Natural killer cell treated with Interleukin-12 subunit alpha and Interleukin-12 subunit beta and Interleukin-15 and Interleukin-18, amount 100 ng/mL, for 72 hours (primary cell): ENCODE results near the gene FAM120A. TPM values are rescaled to one million over a fixed set of nuclear protein-coding genes. Genes with fewer than 3 reads are reported as not detected.

Experiments used
- ATAC-seq, 2 donors: fragments of 150-1000 bp; cut with Tn5 transposase in 1 of 2; sonication (Bioruptor Pico), chemical (Tn5 transposase) in 1 of 2; 2 replicates each; pipeline ENCODE4 v1.10.0; 2021
- DNase-seq: peaks from one replicate; pipeline ENCODE4 v3.0.0; 2022; ENCODE audit warnings: low spot score
- H3K27ac Mint-ChIP-seq, 2 donors: 1 replicate in 1 of 2; 2 replicates in 1 of 2; pipeline ENCODE4 v1.8.0; 2022; ENCODE audit warnings: mixed read lengths in 2 of 2, mild to moderate bottlenecking in 1 of 2, moderate library complexity in 1 of 2
- H3K27me3 Mint-ChIP-seq, 2 donors: 1 replicate in 1 of 2; 2 replicates in 1 of 2; pipeline ENCODE4 v1.8.0; 2022; ENCODE audit warnings: mixed read lengths in 2 of 2
- H3K36me3 Mint-ChIP-seq: one replicate; pipeline ENCODE4 v1.8.0; 2022; ENCODE audit warnings: mixed read lengths
- H3K4me1 Mint-ChIP-seq, 2 donors: 1 replicate in 1 of 2; 2 replicates in 1 of 2; pipeline ENCODE4 v1.8.0; 2022; ENCODE audit warnings: low read depth in 2 of 2, mixed read lengths in 2 of 2, mild to moderate bottlenecking in 1 of 2
- H3K4me3 Mint-ChIP-seq: one replicate; pipeline ENCODE4 v1.8.0; 2022; ENCODE audit warnings: mixed read lengths
- H3K9me3 Mint-ChIP-seq: 2 replicates; pipeline ENCODE4 v1.8.0; 2022; ENCODE audit warnings: mixed read lengths
- total RNA-seq, 2 donors: library from RNA; stranded (reverse); gene quantifications; one replicate each; pipeline ENCODE4 v1.2.3, GENCODE V29; 2022

The FAM120A gene
- total RNA-seq, 2 donors from 2014 or later = 138 to 154 TPM

- no peak overlapping the region for H3K4me3 Mint-ChIP-seq
- H3K36me3 Mint-ChIP-seq = peaks cover 14% of the 10 kb centered on the region
- ATAC-seq (no peak), DNase-seq (no peak)
- H3K27me3 Mint-ChIP-seq = no peaks in the 10 kb centered on the region
- peak overlapping the region; percentile 25 to 70 for H3K27ac Mint-ChIP-seq
- H3K4me1 Mint-ChIP-seq = peaks cover 62 to 75% of the 10 kb centered on the region in 2 donors
- no peaks in the 10 kb centered on the region for H3K9me3 Mint-ChIP-seq
These were observed 7.2 kb downstream of the FAM120A start for GRCh38 chr9:93458712-93459111.

DNA sequence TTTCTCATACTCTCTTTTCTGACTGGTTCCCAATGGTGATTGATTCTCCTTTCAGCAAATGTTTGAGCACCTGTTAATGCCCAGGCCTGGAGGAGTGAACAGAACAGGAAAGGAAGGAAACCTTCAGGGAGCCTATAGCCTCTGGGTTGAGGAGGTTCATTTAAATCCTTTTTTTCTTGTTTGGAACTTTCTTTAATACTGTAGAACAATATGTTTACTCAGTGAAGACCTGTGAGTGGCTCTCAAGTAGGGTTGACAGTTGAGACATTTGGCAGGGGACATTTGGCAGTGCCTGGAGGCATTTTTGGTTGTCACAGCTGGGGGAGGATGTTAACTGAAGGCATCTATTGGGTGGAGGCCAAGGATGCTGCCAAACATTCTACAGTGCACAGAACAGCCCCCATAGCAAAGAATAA lies 8.0 kb downstream of the FAM120A start:
- Mint-ChIP-seq H3K4me3 (no peak overlapping the region), H3K4me1 (peaks cover 64 to 75% of the 10 kb centered on the region in 2 donors), H3K27ac (peak overlapping the region in 1 of 2 donors; percentile 25), H3K36me3 (peaks cover 14% of the 10 kb centered on the region), H3K9me3 (no peaks in the 10 kb centered on the region), H3K27me3 (no peaks in the 10 kb centered on the region)
- ATAC-seq = no peak
- no peak for DNase-seq

DNA sequence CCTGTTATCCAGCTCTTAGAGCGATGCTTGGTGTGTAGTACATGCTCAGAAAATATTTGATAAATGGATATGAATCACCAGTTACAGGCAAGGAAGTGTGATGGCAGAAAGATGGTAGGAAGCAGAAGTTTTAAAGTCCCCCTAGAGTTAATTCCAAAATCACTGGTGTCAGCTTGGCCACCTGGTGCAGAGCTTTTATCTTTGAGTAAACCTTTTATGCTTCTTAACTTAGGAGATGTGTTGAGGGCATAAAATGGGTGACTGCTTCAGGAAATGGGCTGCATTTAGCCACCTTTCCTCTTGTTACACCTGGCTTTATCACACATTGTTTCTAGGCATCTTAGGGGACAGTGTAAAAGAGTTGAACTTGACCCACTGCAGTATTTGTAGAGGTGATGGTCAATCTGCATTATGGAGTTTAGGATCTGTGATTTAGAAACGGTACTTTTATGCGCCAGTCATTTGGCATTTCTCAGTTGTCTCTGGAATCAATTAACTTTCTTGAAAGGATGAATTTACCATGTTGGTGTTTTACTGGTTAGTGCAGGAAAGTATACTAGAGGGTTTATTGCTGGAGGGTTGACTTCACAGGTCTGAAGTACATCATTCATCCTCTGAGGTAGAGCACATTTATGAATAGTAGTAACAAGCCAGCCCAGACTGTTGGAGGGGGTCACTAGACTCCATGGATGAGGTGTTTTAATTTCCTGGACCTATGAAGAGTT lies 9.4 kb downstream of the FAM120A start:
- H3K27ac Mint-ChIP-seq = peak overlapping the region in 1 of 2 donors; percentile 35
- peak overlapping the region; percentile 10 for H3K4me3 Mint-ChIP-seq
- H3K4me1 Mint-ChIP-seq = peaks cover 72 to 79% of the 10 kb centered on the region in 2 donors
- H3K9me3 Mint-ChIP-seq = no peaks in the 10 kb centered on the region
- no peaks in the 10 kb centered on the region for H3K27me3 Mint-ChIP-seq
- no peak for DNase-seq
- H3K36me3 Mint-ChIP-seq = peaks cover 10% of the 10 kb centered on the region
- no peak for ATAC-seq

DNA sequence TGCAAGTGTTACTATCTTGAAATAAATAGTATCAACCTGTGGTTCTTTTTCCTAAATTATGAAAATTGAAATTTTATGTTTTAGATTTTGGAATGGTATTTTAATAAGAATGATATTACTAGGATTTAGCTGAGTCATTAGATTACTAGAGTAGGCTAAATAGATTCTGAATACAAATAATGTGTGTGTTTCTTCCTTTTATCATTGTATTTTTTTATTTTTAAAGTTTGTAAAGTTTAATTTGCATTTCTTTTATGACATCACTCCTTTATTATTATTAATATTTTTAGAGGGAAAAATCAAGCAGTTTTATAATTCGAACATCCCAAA lies 9.9 kb downstream of the FAM120A start:
- no peaks in the 10 kb centered on the region for H3K9me3 Mint-ChIP-seq
- no peak for DNase-seq
- H3K27ac Mint-ChIP-seq = no peak overlapping the region

DNA sequence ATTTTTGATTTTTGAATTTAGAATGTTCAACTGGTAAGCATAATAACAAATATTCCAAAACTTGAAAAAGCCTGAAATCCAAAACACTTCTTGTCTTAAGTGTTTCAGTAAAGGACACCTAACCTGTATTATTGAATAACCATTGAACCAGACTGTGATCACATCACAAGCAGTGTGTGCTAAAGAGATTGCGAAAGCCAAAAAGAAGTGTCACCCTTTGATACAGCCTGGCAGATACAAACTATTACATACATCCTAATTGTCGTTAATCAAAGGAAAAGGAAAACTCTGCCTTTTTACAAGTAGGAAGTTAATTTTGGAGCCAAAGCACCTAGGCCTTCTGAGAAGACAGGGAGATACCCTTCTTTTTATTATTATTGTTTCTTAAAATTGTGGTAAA lies 10.3 kb downstream of the FAM120A start:
- Mint-ChIP-seq H3K9me3 (no peaks in the 10 kb centered on the region), H3K4me1 (peaks cover 74 to 80% of the 10 kb centered on the region in 2 donors), H3K27me3 (no peaks in the 10 kb centered on the region), H3K27ac (no peak overlapping the region), H3K4me3 (no peak overlapping the region), H3K36me3 (peaks cover 10% of the 10 kb centered on the region)
- ATAC-seq (no peak), DNase-seq (no peak)

More for the DNA sequence above, 9.9 kb downstream of the FAM120A start:
- peaks cover 74 to 80% of the 10 kb centered on the region in 2 donors for H3K4me1 Mint-ChIP-seq
- H3K27me3 Mint-ChIP-seq = no peaks in the 10 kb centered on the region
- H3K4me3 Mint-ChIP-seq = no peak overlapping the region
- no peak for ATAC-seq
- H3K36me3 Mint-ChIP-seq = peaks cover 10% of the 10 kb centered on the region

- Mint-ChIP-seq H3K4me1 (peaks cover 77 to 80% of the 10 kb centered on the region in 2 donors), H3K4me3 (peak overlapping the region; percentile 72), H3K27me3 (no peaks in the 10 kb centered on the region), H3K9me3 (no peaks in the 10 kb centered on the region), H3K36me3 (peaks cover 5% of the 10 kb centered on the region), H3K27ac (peak overlapping the region; percentile 79 to 89)
- DNase-seq (no peak), ATAC-seq (peak; percentile 32 to 68)
These were observed 12.3 kb downstream of the FAM120A start for GRCh38 chr9:93463638-93464248.

DNA sequence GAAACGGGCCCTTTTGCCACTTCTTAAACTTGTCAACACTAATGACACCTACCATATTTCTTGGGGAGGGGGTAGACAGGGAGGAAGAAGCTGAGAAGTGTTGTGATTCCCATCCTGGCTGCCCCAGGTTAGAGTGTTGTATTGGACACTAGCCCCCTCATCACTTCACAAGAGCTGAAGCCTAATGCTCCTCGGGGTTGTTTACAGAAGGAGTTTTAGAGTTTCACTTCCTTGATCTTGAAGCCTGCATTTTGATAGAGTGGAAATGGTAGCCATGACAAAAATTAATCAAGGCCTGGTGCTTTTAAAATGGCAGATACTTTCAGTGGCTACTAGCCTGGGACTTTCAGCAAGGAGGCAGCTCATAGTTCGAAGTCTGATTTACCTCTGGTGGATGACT lies 12.9 kb downstream of the FAM120A start:
- Mint-ChIP-seq H3K27ac (peak overlapping the region; percentile 79 to 89), H3K36me3 (no peaks in the 10 kb centered on the region), H3K27me3 (no peaks in the 10 kb centered on the region), H3K4me3 (peak overlapping the region; percentile 72), H3K4me1 (peaks cover 76 to 80% of the 10 kb centered on the region in 2 donors), H3K9me3 (no peaks in the 10 kb centered on the region)
- DNase-seq (no peak), ATAC-seq (no peak)

DNA sequence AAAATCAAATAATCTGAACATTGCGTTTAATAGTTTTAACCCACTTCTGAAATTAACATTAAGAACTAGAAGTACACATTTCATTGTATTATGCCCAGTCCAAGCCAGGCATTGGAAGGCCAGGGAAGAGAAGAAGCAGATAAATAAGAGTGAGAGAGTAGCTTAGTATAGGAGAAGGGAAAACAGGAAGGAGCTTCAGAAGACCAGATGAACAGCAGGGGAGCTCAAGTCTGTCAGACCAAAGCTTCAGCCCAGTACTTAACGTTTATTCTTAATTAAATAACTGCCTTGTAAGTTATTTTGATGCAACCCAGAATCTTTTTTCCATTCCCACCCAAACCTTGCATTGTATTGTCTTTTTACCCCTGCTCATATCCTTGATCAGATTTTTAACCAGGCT lies 13.4 kb downstream of the FAM120A start:
- no peaks in the 10 kb centered on the region for H3K9me3 Mint-ChIP-seq
- H3K27ac Mint-ChIP-seq = peak overlapping the region; percentile 79 to 89
- peaks cover 73 to 78% of the 10 kb centered on the region in 2 donors for H3K4me1 Mint-ChIP-seq
- H3K27me3 Mint-ChIP-seq = no peaks in the 10 kb centered on the region
- ATAC-seq (no peak), DNase-seq (no peak)
- no peaks in the 10 kb centered on the region for H3K36me3 Mint-ChIP-seq
- peak overlapping the region; percentile 72 for H3K4me3 Mint-ChIP-seq

GRCh38 chr9:93465855-93466254 lies 14.4 kb downstream of the FAM120A start:
- Mint-ChIP-seq H3K4me3 (peak overlapping the region; percentile 52), H3K27me3 (no peaks in the 10 kb centered on the region), H3K9me3 (no peaks in the 10 kb centered on the region), H3K36me3 (no peaks in the 10 kb centered on the region), H3K4me1 (peaks cover 76 to 80% of the 10 kb centered on the region in 2 donors), H3K27ac (peak overlapping the region; percentile 75 to 89)
- ATAC-seq (no peak), DNase-seq (no peak)

DNA sequence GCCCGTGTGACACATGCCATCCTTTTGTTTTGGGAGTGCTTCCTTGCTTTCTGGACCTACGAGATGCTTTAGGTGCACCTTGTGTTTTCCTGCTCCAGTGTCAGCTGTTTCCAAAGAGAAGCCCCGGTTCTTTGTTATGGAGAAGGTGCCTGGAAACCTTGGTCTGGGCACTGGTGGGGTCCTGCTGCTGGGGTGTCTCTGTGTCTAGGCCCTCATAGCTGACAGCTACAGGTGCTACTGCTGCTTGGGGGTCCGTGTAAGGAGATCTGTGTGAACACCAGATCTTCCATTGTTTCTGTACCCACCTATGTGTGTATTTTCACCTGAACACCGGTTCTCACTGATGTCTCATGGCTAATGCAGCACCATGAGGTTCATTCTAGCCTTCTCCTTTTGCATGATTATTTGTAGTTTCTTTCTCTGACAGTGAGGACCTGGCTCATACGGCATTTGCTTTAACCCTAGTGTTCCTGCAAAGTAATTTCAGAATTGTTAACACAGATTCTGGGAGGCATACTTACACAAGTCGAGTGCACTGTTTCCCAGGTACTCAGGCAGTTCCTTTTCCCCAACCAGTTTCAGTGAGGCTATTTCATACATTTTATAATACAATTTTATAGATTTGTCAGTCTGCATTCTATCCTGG lies 15.1 kb downstream of the FAM120A start:
- Mint-ChIP-seq H3K9me3 (no peaks in the 10 kb centered on the region), H3K4me1 (peaks cover 76 to 79% of the 10 kb centered on the region in 2 donors), H3K27ac (peak overlapping the region; percentile 75 to 89), H3K36me3 (no peaks in the 10 kb centered on the region), H3K4me3 (peak overlapping the region; percentile 52), H3K27me3 (no peaks in the 10 kb centered on the region)
- DNase-seq (no peak), ATAC-seq (peak in 1 of 2 donors; percentile 32)

DNA sequence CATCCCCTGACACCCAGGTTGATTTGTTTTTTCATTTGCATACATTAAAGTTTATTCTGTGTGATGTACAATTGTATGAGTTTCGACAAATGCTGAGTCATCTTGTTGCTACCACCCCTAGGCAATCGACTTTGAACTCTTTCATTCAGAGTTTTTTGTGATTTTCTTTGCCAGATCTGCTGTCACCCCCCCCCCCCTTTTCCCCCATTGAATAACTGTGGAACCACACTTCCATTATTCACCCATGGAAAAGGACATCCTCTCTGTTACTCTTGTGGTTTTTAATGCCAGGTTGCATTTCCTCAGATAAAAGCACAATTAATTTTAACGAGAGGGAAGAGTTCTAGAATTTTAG lies 15.6 kb downstream of the FAM120A start:
- DNase-seq (no peak), ATAC-seq (peak in 1 of 2 donors; percentile 32)
- Mint-ChIP-seq H3K4me1 (peaks cover 72 to 79% of the 10 kb centered on the region in 2 donors), H3K27me3 (no peaks in the 10 kb centered on the region), H3K4me3 (peak overlapping the region; percentile 52), H3K9me3 (no peaks in the 10 kb centered on the region), H3K36me3 (no peaks in the 10 kb centered on the region), H3K27ac (peak overlapping the region; percentile 75 to 89)

- peak overlapping the region; percentile 52 for H3K4me3 Mint-ChIP-seq
- H3K36me3 Mint-ChIP-seq = no peaks in the 10 kb centered on the region
- ATAC-seq (no peak), DNase-seq (no peak)
- no peaks in the 10 kb centered on the region for H3K9me3 Mint-ChIP-seq
- H3K27me3 Mint-ChIP-seq = no peaks in the 10 kb centered on the region
- peaks cover 74 to 77% of the 10 kb centered on the region in 2 donors for H3K4me1 Mint-ChIP-seq
- H3K27ac Mint-ChIP-seq = peak overlapping the region; percentile 75 to 89
These were observed 16.0 kb downstream of the FAM120A start for GRCh38 chr9:93467462-93467861.

DNA sequence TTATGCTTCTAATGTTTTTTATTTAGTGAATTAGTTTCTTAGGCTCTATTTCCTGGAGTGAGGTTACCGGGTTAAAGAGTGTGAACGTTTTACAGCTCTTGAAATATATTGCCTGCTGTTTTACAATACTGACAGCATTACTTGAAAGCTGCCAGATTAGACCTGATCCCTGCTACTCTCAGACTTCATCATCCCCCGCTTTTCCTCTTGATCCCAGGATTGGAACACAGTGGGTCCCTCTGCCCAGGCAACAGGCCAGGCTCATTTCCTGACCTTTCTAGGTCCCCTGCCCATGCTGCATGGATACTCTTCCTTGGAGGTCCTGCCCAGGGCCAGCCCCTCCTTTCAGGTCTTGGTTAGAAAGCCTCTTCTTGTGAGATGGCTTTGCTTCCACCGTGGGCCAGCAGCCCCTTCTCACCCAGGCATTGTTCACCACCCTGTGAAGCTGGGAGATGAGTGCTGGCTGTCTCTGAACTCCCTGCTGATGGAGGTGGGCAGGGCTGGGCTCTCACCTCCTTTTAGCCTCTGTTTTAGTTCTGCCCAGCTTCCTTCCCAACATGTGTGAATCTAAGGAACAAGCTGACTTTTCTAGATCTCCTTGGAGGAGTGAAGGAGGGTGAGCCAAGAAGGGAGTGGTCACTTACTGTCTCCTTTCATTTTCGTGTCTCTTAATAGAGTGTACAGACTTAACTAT lies 17.4 kb downstream of the FAM120A start:
- no peak for DNase-seq
- Mint-ChIP-seq H3K9me3 (no peaks in the 10 kb centered on the region), H3K27me3 (no peaks in the 10 kb centered on the region), H3K36me3 (no peaks in the 10 kb centered on the region), H3K27ac (peak overlapping the region; percentile 75 to 89), H3K4me1 (peaks cover 62 to 64% of the 10 kb centered on the region in 2 donors), H3K4me3 (peak overlapping the region; percentile 82)
- peak; percentile 33 to 60 for ATAC-seq
